A549 (cell line): ENCODE measurements around the gene MTARC1. TPM values are rescaled to one million over a fixed set of nuclear protein-coding genes. Genes with fewer than 3 reads are reported as not detected.

Source experiments
- ATAC-seq, 2 experiments: fragments of 200-7000 bp in 1 of 2; fragments of >200 bp in 1 of 2; cut with Nextera tagmentation in 1 of 2; cut with Tn5 transposase in 1 of 2; 3 replicates each; pipeline versions ENCODE4 v1.8.0 to v1.9.1; 2018 to 2020; ENCODE audit warnings: mild to moderate bottlenecking in 1 of 2, moderate library complexity in 1 of 2
- CTCF ChIA-PET: fragments of 300-600 bp; sonication (Branson Sonifier 250); formaldehyde crosslinking; extraction: SDS; loops from one replicate; lab custom pipeline; 2021; ENCODE audit warnings: antibody characterized with exemption, inconsistent platforms; lab: Yijun Ruan, JAX
- POLR2A ChIA-PET: fragments of 350-600 bp; formaldehyde crosslinking; extraction: SDS; loops from one replicate; lab custom pipeline; 2021; ENCODE audit warnings: antibody characterized with exemption, inconsistent platforms; lab: Yijun Ruan, JAX
- DNase-seq, 2 experiments: peaks; one replicate each; pipeline versions ENCODE4 v3.0.0 to v3.0.0-alpha.2; 2011 to 2016; ENCODE audit warnings: low read depth in 1 of 2, low spot score in 1 of 2
- FAIRE-seq: peaks from 2 replicates; lab custom pipeline; 2011; peaks lifted over from hg19 to GRCh38; lab: Jason Lieb, UNC
- H3K27ac ChIP-seq, 2 experiments: fragments of >200 bp; sonication (Bioruptor Twin); formaldehyde crosslinking; 3 replicates each; pipeline ENCODE4 v1.5.1; 2016 to 2017
- H3K4me1 ChIP-seq: fragments of >200 bp; sonication (Bioruptor Twin); formaldehyde crosslinking; 3 replicates; pipeline ENCODE4 v1.6.1; 2016
- H3K4me2 ChIP-seq: fragments of >200 bp; sonication (Bioruptor Twin); formaldehyde crosslinking; 3 replicates; pipeline ENCODE4 v1.6.1; 2016
- H3K4me3 ChIP-seq: fragments of >200 bp; sonication (Bioruptor Twin); formaldehyde crosslinking; 3 replicates; pipeline ENCODE4 v1.5.1; 2016
- H3K9me3 ChIP-seq: fragments of >200 bp; sonication (Bioruptor Twin); formaldehyde crosslinking; 3 replicates; pipeline ENCODE4 v1.6.1; 2016
- CEBPB ChIP-seq, 2 experiments: fragments of >200 bp in 1 of 2; sonication (Bioruptor Twin) in 1 of 2; formaldehyde crosslinking in 1 of 2; IDR thresholded peaks; 2 replicates each; pipeline ENCODE4 v1.6.1; 2012 to 2016
- EHF ChIP-seq: fragments of 250-450 bp; sonication (Bioruptor Pico); IDR thresholded peaks from 2 replicates; pipeline ENCODE4 v1.5.0; 2020; ENCODE audit warnings: mild to moderate bottlenecking
- FOSB ChIP-seq: fragments of 250-450 bp; sonication (Bioruptor Pico); IDR thresholded peaks from 2 replicates; pipeline ENCODE4 v1.5.0; 2020; ENCODE audit warnings: mild to moderate bottlenecking, moderate library complexity
- HEYL ChIP-seq: fragments of 250-450 bp; sonication (Bioruptor Pico); IDR thresholded peaks from 2 replicates; pipeline ENCODE4 v1.8.0; 2021; ENCODE audit warnings: mild to moderate bottlenecking, moderate library complexity
- JUN ChIP-seq, 2 experiments: fragments of >200 bp; sonication (Bioruptor Twin); formaldehyde crosslinking; IDR thresholded peaks; 2 replicates in 1 of 2; 3 replicates in 1 of 2; pipeline ENCODE4 v1.6.1; 2016 to 2017
- MAFK ChIP-seq: fragments of 450-650 bp; IDR thresholded peaks from 2 replicates; pipeline ENCODE4 v1.6.1; 2014; ENCODE audit not compliant: partially characterized antibody
- MAZ ChIP-seq: fragments of 150-350 bp; IDR thresholded peaks from 2 replicates; pipeline ENCODE4 v1.6.1; 2014; ENCODE audit warnings: antibody characterized with exemption, low read depth, low read length, borderline replicate concordance
- MYC ChIP-seq: IDR thresholded peaks from 2 replicates; pipeline ENCODE4 v1.6.1; 2012; ENCODE audit warnings: mild to moderate bottlenecking, inconsistent platforms, low read length, improper control_type of control experiment, borderline replicate concordance
- POLR2AphosphoS2 ChIP-seq: conservative IDR thresholded peaks from 2 replicates; pipeline ENCODE4 v1.6.1; 2012; ENCODE audit warnings: low read length, improper control_type of control experiment, inconsistent platforms
- RAD21 ChIP-seq, 2 experiments: fragments of >200 bp in 1 of 2; sonication (Bioruptor Twin) in 1 of 2; formaldehyde crosslinking in 1 of 2; IDR thresholded peaks in 1 of 2; conservative IDR thresholded peaks in 1 of 2; 2 replicates in 1 of 2; 3 replicates in 1 of 2; pipeline ENCODE4 v1.6.1; 2012 to 2018; ENCODE audit warnings: inconsistent platforms in 1 of 2
- RARB ChIP-seq: fragments of 250-450 bp; sonication (Bioruptor Pico); IDR thresholded peaks from 2 replicates; pipeline ENCODE4 v1.8.0; 2021; ENCODE audit warnings: mild to moderate bottlenecking, moderate library complexity
- RCOR1 ChIP-seq: fragments of 150-350 bp; IDR thresholded peaks from 2 replicates; pipeline ENCODE4 v1.6.1; 2014; ENCODE audit warnings: antibody characterized with exemption, low read length, low read depth
- RFX5 ChIP-seq: fragments of 450-650 bp; IDR thresholded peaks from 2 replicates; pipeline ENCODE4 v1.7.1; 2014; ENCODE audit warnings: antibody characterized with exemption, mild to moderate bottlenecking, moderate library complexity
- SREBF2 ChIP-seq: fragments of 450-650 bp; IDR thresholded peaks from 2 replicates; pipeline ENCODE4 v1.6.1; 2014; ENCODE audit warnings: mild to moderate bottlenecking, moderate library complexity
- TFCP2L1 ChIP-seq: fragments of 250-450 bp; sonication (Bioruptor Pico); IDR thresholded peaks from 2 replicates; pipeline ENCODE4 v1.5.0; 2021; ENCODE audit warnings: mild to moderate bottlenecking
- ZFP36 ChIP-seq: fragments of 450-650 bp; IDR thresholded peaks from 2 replicates; pipeline ENCODE4 v1.6.1; 2014; ENCODE audit warnings: borderline replicate concordance; ENCODE audit not compliant: partially characterized antibody
- ZNF302 ChIP-seq: fragments of 250-450 bp; sonication (Bioruptor Pico); IDR thresholded peaks from 2 replicates; pipeline ENCODE4 v1.9.0; 2021; ENCODE audit warnings: inconsistent platforms, mild to moderate bottlenecking, moderate library complexity
- ZSCAN20 ChIP-seq: fragments of 250-450 bp; sonication (Bioruptor Pico); IDR thresholded peaks from 2 replicates; pipeline ENCODE4 v1.8.0; 2022; ENCODE audit warnings: mild to moderate bottlenecking, moderate library complexity
- WGBS: methylation state at CpG from one replicate; pipeline ENCODE4 v1.1.6; 2017; ENCODE audit errors: missing lambda C conversion rate; 5-methylcytosine and 5-hydroxymethylcytosine counted together
- polyA plus RNA-seq, 4 experiments: library from polyadenylated mRNA; depleted of rRNA in 3 of 4; stranded (reverse); fragments of >200 nt; fragmentation: RNase III in 1 of 4; extraction: RNeasy Plus Mini Kit Qiagen cat#74134 plus additional on column Dnase treatment in 1 of 4; gene quantifications; 2 replicates in 3 of 4; 3 replicates in 1 of 4; pipeline ENCODE4 v1.2.3, GENCODE V29; 2011 to 2017
- TF ChIP-seq, protein P1 (sequence below): fragments of 250-450 bp; sonication (Bioruptor Pico); IDR thresholded peaks from 2 replicates; pipeline ENCODE4 v1.5.0; 2020; ENCODE audit warnings: low read depth, mild to moderate bottlenecking, moderate library complexity
- TF ChIP-seq, protein P2 (sequence below): IDR thresholded peaks from 2 replicates; pipeline ENCODE4 v1.6.1; 2012

The MTARC1 gene
- polyA plus RNA-seq, 2 of the 4 experiments (the other 2 are of a cell fraction) = 9.5 to 10.1 TPM

DNA sequence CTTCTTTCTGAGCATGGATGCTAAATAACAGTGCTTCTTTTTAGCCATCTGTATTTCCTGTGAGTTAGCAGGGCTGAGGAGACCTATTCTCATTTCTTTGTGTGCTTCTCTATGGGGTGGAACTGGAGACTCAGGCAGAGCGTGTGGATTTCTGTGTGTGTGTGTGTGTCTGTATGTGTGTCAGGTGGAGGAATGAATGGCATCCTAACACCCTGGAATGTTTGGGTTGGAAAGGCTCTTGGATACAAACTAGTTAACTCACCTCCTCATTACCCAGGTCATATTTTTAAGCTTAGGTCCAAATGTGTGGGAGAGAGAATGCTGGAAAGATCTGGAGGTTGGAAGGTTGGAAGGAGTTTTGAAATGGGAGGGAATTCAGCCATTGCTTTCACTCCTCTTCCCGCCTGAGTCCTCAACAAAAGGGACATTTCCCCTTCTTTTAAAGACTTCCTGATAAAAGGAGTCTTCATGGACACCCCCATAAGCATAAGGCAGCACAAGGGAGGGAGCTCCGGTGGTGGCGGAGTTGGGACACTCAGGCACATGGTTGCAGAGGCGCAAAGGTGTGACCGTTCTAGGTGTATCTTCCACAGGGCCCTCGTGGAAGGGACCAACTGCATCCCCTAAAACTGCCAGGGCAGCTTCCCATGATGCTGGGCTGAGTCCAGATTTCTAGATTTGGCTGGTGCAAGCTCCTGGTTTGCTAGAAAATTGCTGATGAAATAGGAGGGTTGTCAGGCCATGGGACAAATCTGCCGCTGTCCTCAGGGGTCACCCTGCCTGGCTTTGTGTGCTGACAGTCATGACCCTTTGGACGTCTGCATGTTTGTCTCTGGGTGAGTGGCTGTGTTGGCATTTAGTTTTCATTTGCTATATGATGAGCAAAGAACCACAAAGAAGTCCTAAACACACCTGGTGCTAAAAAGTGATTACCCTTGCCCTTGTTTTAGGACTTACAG, 37.6 kb downstream of the MTARC1 start:
- no peak for DNase-seq
- TF ChIP-seq, protein P1, sequence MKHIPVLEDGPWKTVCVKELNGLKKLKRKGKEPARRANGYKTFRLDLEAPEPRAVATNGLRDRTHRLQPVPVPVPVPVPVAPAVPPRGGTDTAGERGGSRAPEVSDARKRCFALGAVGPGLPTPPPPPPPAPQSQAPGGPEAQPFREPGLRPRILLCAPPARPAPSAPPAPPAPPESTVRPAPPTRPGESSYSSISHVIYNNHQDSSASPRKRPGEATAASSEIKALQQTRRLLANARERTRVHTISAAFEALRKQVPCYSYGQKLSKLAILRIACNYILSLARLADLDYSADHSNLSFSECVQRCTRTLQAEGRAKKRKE = no peak
- TF ChIP-seq ZSCAN20 (CRISPR knock-in tag) (no peak), TFCP2L1 (CRISPR knock-in tag) (no peak), HEYL (CRISPR knock-in tag) (no peak), ZFP36 (no peak), JUN (IDR thresholded peaks at IDR 0.05) (no peak), ZNF302 (CRISPR knock-in tag) (no peak), SREBF2 (no peak), MAFK (no peak), FOSB (CRISPR knock-in tag) (no peak), POLR2AphosphoS2 (no peak)
- TF ChIP-seq, protein P2, sequence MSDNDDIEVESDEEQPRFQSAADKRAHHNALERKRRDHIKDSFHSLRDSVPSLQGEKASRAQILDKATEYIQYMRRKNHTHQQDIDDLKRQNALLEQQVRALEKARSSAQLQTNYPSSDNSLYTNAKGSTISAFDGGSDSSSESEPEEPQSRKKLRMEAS = no peak
- TF ChIP-seq, all 56 proteins: peak for 0
- Histone ChIP-seq H3K4me3 (no peak overlapping the region), H3K9me3 (no peaks in the 10 kb centered on the region), H3K4me2 (0 out of 3 replicates have a peak overlapping the region, but pooled peaks have one; percentile 25), H3K27ac (no peak overlapping the region), H3K4me1 (0 out of 3 replicates have a peak, but pooled peaks cover 3% of the 10 kb centered on the region)
- ATAC-seq (no peak), FAIRE-seq (no peak)
- CTCF ChIA-PET = interaction anchor here (0.6 to 1.1 kb wide), 2 partner anchors 379 to 1551 kb away, joined by 3 read pairs; no protein-coding TSS in a partner anchor
- POLR2A ChIA-PET = no interaction called here
- 72% methylated on average over 9 of the region's 9 CpGs for WGBS

DNA sequence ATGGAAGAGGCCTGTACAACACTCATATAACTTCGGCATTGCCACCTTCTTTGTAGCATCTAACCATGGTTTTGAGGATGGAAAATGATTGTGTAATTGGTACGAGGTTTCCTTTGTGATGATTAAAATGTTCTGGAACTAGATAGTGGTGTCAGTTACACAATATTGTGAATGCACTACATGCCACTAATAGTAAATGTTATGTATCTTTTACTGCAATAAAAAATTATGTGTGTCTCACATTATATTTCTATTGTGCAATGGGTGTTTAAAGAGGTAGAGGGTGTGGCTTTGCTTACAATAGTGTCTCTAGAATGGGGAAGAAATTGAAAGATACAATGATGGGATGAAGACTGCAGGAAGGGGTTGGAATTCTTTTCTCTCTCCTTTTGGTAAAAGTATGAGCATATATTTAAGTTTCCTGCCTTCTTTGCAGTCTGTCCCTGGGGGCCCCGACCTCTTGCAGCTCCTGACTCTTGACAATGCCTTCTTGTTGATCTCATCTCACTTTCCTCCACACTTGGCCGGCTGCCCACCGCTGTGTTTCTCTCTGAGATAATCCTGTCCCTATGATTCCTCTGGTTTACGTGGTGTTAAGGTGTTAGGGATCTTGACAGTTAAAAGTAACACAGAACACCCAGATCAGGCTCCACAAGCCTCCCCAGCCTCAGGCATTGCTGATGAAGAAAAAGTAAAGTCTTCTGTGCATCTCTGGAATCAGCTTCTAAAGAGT, 39.3 kb downstream of the MTARC1 start:
- no peak overlapping the region for H3K4me2 ChIP-seq
- 0 out of 3 replicates have a peak, but pooled peaks cover 3% of the 10 kb centered on the region for H3K4me1 ChIP-seq
- ATAC-seq (no peak), FAIRE-seq (no peak), DNase-seq (no peak)
- no peak overlapping the region for H3K27ac ChIP-seq
- H3K4me3 ChIP-seq = no peak overlapping the region
- CTCF ChIA-PET = interaction anchor here (1.4 kb wide), 1 partner anchor 16 kb away, joined by 4 read pairs; no protein-coding TSS in a partner anchor
- TF ChIP-seq POLR2AphosphoS2 (no peak), RCOR1 (no peak), EHF (CRISPR knock-in tag) (no peak), CEBPB (IDR thresholded peaks at IDR 0.05) (no peak), MAZ (no peak), RARB (CRISPR knock-in tag) (no peak), RAD21 (conservative IDR thresholded peaks at IDR 0.05 in 1 of 2, IDR thresholded peaks at IDR 0.05 in 1 of 2) (no peak)
- 53% methylated on average over 6 of the region's 6 CpGs for WGBS
- H3K9me3 ChIP-seq = no peaks in the 10 kb centered on the region
- POLR2A ChIA-PET = no interaction called here

DNA sequence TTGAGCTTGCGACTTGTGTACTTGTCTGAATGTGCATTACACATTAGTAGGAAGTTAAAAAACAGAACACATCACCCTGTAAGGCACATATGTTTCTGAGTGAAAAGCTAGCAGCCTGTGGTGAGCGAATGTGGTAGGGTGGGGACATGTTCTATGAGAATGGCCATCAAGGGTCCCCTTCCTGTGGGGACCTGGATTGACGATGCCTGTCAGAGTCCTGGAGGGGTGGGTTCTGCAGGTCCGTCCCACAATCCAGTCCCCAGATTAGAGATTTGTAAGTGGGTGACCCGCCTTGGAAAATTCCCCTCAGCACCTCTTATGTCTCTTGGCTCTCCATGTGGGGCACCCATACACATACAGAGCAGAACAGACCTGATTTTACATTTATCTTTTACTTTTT, 40.0 kb downstream of the MTARC1 start:
- no peak overlapping the region for H3K4me3 ChIP-seq
- WGBS = 74% methylated on average over 5 of the region's 5 CpGs
- H3K4me1 ChIP-seq = 0 out of 3 replicates have a peak, but pooled peaks cover 3% of the 10 kb centered on the region
- no peak for DNase-seq
- no peak overlapping the region for H3K27ac ChIP-seq
- no peak for TF ChIP-seq MAZ
- TF ChIP-seq RFX5 = no peak
- no peak for TF ChIP-seq MYC
- TF ChIP-seq EHF (CRISPR knock-in tag) = no peak
- H3K9me3 ChIP-seq = no peaks in the 10 kb centered on the region
- CTCF ChIA-PET = no interaction called here
- FAIRE-seq = no peak
- no peak for ATAC-seq
- POLR2A ChIA-PET = no interaction called here
- H3K4me2 ChIP-seq = no peak overlapping the region
